Left colon (tissue), 2 donors: Measurements from ENCODE around the gene MED16. TPM values are rescaled to one million over a fixed set of nuclear protein-coding genes. Genes with fewer than 3 reads are reported as not detected.
"Not testable (repeated sequence)": the region's sequence is repeated elsewhere in the genome, so short reads cannot be mapped to it uniquely, and the experiment has no call there.

ENCODE experiments used
- ATAC-seq: fragments of 200-7000 bp; cut with Tn5 transposase; one replicate; pipeline ENCODE4 v1.9.1; 2020; ENCODE audit warnings: mild to moderate bottlenecking, moderate library complexity
- DNase-seq, 2 donors: peaks; one replicate each; pipeline ENCODE4 v3.0.0-alpha.2; 2020
- intact Hi-C, 2 donors: fragments of 100-400 bp; cut with DNase I in 1 of 2; cut with micrococcal nuclease in 1 of 2; formaldehyde crosslinking; loops; one replicate each; pipeline versions ENCODE4 v1.11.2 to v1.14.0; 2022; cut with DNase I, micrococcal nuclease
- total RNA-seq, 2 donors: library from RNA; stranded (reverse); fragmentation: NEBNext Ultra II Directional; extraction: Animal tissue kit (Norgen Biotek cat#: 25700); gene quantifications; one replicate each; pipeline ENCODE4 v1.2.1, GENCODE V29; 2021
- donor health status: DM: no; HTN: no; CAD: no.
- donor health status: DM: yes; HTN: yes; CAD: no.

Gene MED16
- total RNA-seq, 2 donors from 2014 or later, result 63.1 to 70.6 TPM

GRCh38 chr19:848386-848921 is 44.5 kb downstream of the MED16 start:
- intact Hi-C loops, result no loop called here
- no peak for ATAC-seq
- DNase-seq, result no peak

- intact Hi-C loops, result no loop called here
- ATAC-seq (no peak), DNase-seq (no peak)
These were observed 47.1 kb downstream of the MED16 start for GRCh38 chr19:845707-846521.

GRCh38 chr19:844546-844971 is 48.4 kb downstream of the MED16 start:
- DNase-seq (no peak), ATAC-seq (peak; percentile 14)
- intact Hi-C loops, result no loop called here

- DNase-seq (no peak), ATAC-seq (peak; percentile 60)
- intact Hi-C loops, result no loop called here
These were observed 49.0 kb downstream of the MED16 start for GRCh38 chr19:843836-844545.

- ATAC-seq, result peak; percentile 80
- intact Hi-C loops, result no loop called here
- no peak for DNase-seq
These were observed 49.7 kb downstream of the MED16 start for GRCh38 chr19:843180-843835.

- intact Hi-C loops, ATAC-seq: not testable (repeated sequence)
These were observed 50.2 kb downstream of the MED16 start for GRCh38 chr19:842802-843179.

GRCh38 chr19:840519-841206 is 52.3 kb downstream of the MED16 start, which contains the start of gene PRTN3:
TSS of gene PRTN3 (plus strand) at chr19:840999. CDS start at chr19:841009, 10 bp downstream.
- ATAC-seq, result no peak
- no peak for DNase-seq
- intact Hi-C loops, result no loop called here

More at GRCh38 chr19:842802-843179, 50.2 kb downstream of the MED16 start:
- not testable (repeated sequence) for DNase-seq

- ATAC-seq (no peak), DNase-seq (no peak)
- intact Hi-C loops, result no loop called here
These were observed 57.7 kb downstream of the MED16 start for GRCh38 chr19:835210-835810.

GRCh38 chr19:834216-834615 is 58.8 kb downstream of the MED16 start:
- DNase-seq (no peak), ATAC-seq (no peak)
- intact Hi-C loops, result no loop called here

GRCh38 chr19:831407-832369 is 61.3 kb downstream of the MED16 start:
- intact Hi-C loops, result no loop called here
- no peak for ATAC-seq

GRCh38 chr19:829129-829758 is 63.7 kb downstream of the MED16 start:
- DNase-seq (no peak), ATAC-seq (no peak)
- intact Hi-C loops, result no loop called here

More at GRCh38 chr19:831407-832369, 61.3 kb downstream of the MED16 start:
- no peak for DNase-seq

GRCh38 chr19:827710-828321 is 65.2 kb downstream of the MED16 start, which contains the start of gene AZU1:
TSS of gene AZU1 (plus strand) at chr19:827837. CDS start at chr19:827847, 10 bp downstream.
- DNase-seq (peak; percentile 43 to 49), ATAC-seq (peak; percentile 85)
- intact Hi-C loops, result no loop called here

- DNase-seq (no peak), ATAC-seq (no peak)
- intact Hi-C loops, result no loop called here
These were observed 65.7 kb downstream of the MED16 start for GRCh38 chr19:827314-827709.

- DNase-seq, result no peak
- intact Hi-C loops, result no loop called here
- no peak for ATAC-seq
These were observed 66.9 kb downstream of the MED16 start for GRCh38 chr19:825897-826644.

GRCh38 chr19:824885-825284 is 68.1 kb downstream of the MED16 start:
- intact Hi-C loops, result no loop called here
- no peak for ATAC-seq

More at GRCh38 chr19:824885-825284, 68.1 kb downstream of the MED16 start:
- no peak for DNase-seq
